Epithelial cell of esophagus (primary cell): ENCODE data around the gene ZWILCH.

Experiments used
- DNase-seq: peaks from one replicate; pipeline ENCODE4 v3.0.0; 2010; ENCODE audit warnings: low read depth
- H3K4me3 ChIP-seq: 2 replicates; pipeline ENCODE4 v1.5.1; 2011; ENCODE audit warnings: mild to moderate bottlenecking, low read length, control low read depth
- CTCF ChIP-seq: IDR thresholded peaks from 2 replicates; pipeline ENCODE4 v1.5.1; 2011; ENCODE audit warnings: low read depth, mild to moderate bottlenecking, low read length, control low read depth, inconsistent platforms; ENCODE audit not compliant: insufficient read depth; ENCODE audit errors: missing control alignments

Gene ZWILCH

GRCh38 chr15:66591322-66591862 lies 86.3 kb downstream of the ZWILCH start:
- DNase-seq = no peak
- no peak for TF ChIP-seq CTCF
- H3K4me3 ChIP-seq = no peak overlapping the region

GRCh38 chr15:66592505-66593218 lies 87.5 kb downstream of the ZWILCH start:
- no peak overlapping the region for H3K4me3 ChIP-seq
- TF ChIP-seq CTCF = no peak
- DNase-seq = no peak

- no peak for DNase-seq
- H3K4me3 ChIP-seq = no peak overlapping the region
- TF ChIP-seq CTCF = no peak
Measured at GRCh38 chr15:66593219-66593780, 88.2 kb downstream of the ZWILCH start.

- no peak for DNase-seq
- TF ChIP-seq CTCF = no peak
- no peak overlapping the region for H3K4me3 ChIP-seq
Measured at GRCh38 chr15:66594344-66594743, 89.2 kb downstream of the ZWILCH start.

- DNase-seq = no peak
- no peak overlapping the region for H3K4me3 ChIP-seq
- no peak for TF ChIP-seq CTCF
Measured at GRCh38 chr15:66594836-66595235, 89.7 kb downstream of the ZWILCH start.

GRCh38 chr15:66595332-66595731 lies 90.2 kb downstream of the ZWILCH start:
- no peak overlapping the region for H3K4me3 ChIP-seq
- no peak for DNase-seq
- no peak for TF ChIP-seq CTCF
